Liver (tissue), 5 donors: ENCODE data around the gene DNM3. TPM values are rescaled to one million over a fixed set of nuclear protein-coding genes. Genes with fewer than 3 reads are reported as not detected.
A peak's percentile ranks its signal among the peaks of the same experiment; 100 is the strongest.

Experiments
- polyA plus RNA-seq, 2 donors: library from polyadenylated mRNA; stranded (reverse) in 1 of 2; unstranded in 1 of 2; fragments of 200-250 nt in 1 of 2; fragments of >200 nt in 1 of 2; fragmentation: Nextera tagmentation in 1 of 2; extraction: Ambion mirVana in 1 of 2; gene quantifications; one replicate each; pipeline versions ENCODE4 v1.2.1 to v1.2.3, GENCODE V29; 2013 to 2015
- small RNA-seq: library from RNA; depleted of rRNA; stranded (forward); fragments of <200 nt; gene quantifications from one replicate; pipeline ENCODE3, GENCODE V24; 2014
- total RNA-seq, 2 donors: library from RNA; depleted of rRNA; stranded (reverse); fragments of >200 nt; gene quantifications; one replicate each; pipeline ENCODE4 v1.2.3, GENCODE V29; 2014
- donor health status: healthy.
- donor health status: healthy.
- donor health status: healthy.

Gene DNM3
- total and polyA plus RNA-seq, 4 donors: 0.08 to 3.2 (median 1.0) TPM

Small RNA genes lying within 50 kb of the gene (small RNA-seq; reads per million reads assigned to genes)
- gene MIR199A2: 1.0 reads per million, percentile 78 among the genes with 10 or more reads in this experiment
- gene RNU6-157P: not detected

Other genes with a start within 250 kb of the DNM3 start
- gene MYOCOS, start 219.3 kb upstream of the DNM3 start, total RNA-seq: under 1 TPM in 1 of 2 donors, not detected in 1; 0.08 TPM
- not detected for gene MYOCOS, start 219.3 kb upstream of the DNM3 start, polyA plus RNA-seq
- under 1 TPM in 1 of 2 donors, not detected in 1; 0.17 TPM for gene MYOC, start 188.8 kb upstream of the DNM3 start, total RNA-seq
- gene MYOC, start 188.8 kb upstream of the DNM3 start, polyA plus RNA-seq: under 1 TPM in 1 of 2 donors, not detected in 1; 0.18 TPM
- 1 to 10 TPM; 4.7 to 4.9 TPM for gene VAMP4, start 99.4 kb upstream of the DNM3 start, total RNA-seq
- 1 to 10 TPM; 4.0 to 6.1 TPM for gene VAMP4, start 99.4 kb upstream of the DNM3 start, polyA plus RNA-seq
- 10 to 100 TPM; 15.4 to 16.1 TPM for gene METTL13, start 59.8 kb upstream of the DNM3 start, total RNA-seq
- gene METTL13, start 59.8 kb upstream of the DNM3 start, polyA plus RNA-seq: 10 to 100 TPM; 10.5 to 11.4 TPM